Measurements from ENCODE around the gene OR10J4.
"Not testable (repeated sequence)": the region's sequence is repeated elsewhere in the genome, so short reads cannot be mapped to it uniquely, and the experiment has no call there.

The OR10J4 gene

DNA sequence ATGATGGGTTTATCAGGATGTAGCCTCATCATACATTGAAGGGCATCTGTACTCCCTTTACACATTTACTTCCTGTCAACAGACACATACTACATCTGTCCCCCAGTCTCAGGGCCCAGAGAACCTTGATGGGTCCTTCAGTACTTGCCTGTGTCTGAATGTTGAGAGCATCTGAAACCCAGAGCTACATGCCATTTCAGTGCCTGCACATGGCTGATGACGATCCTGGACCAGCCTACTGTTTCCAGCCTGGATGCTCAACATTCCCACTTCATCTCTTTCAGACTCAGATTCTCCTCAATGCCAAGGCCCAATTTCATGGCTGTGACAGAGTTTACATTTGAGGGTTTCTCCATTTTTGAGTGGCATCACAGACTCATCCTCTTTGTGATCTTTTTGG lies at the start of gene OR10J4:
TSS of gene OR10J4 (plus strand) at position 301 of the 400 bp plus-strand sequence.
- no peak for DNase-seq

DNA sequence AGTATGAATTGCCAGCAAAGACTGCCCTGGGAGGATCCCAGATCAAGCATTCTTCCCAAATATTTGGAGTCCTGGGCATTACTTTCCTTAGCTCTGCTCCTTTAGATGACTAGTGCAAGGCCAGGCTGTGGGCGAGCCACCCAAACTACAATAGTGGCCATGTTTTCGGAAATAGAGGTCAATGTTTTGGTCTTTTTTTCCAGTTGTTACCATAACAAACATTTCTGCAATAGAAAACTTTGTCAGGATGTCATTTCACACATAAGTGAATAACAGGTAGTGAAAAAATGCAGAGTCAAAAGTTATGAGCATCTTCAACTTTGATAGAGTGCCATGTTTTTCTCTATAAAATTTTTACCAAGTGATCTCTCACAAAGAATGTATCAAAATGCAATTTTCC lies 25.2 kb upstream of the OR10J4 start:
- DNase-seq = no peak

DNA sequence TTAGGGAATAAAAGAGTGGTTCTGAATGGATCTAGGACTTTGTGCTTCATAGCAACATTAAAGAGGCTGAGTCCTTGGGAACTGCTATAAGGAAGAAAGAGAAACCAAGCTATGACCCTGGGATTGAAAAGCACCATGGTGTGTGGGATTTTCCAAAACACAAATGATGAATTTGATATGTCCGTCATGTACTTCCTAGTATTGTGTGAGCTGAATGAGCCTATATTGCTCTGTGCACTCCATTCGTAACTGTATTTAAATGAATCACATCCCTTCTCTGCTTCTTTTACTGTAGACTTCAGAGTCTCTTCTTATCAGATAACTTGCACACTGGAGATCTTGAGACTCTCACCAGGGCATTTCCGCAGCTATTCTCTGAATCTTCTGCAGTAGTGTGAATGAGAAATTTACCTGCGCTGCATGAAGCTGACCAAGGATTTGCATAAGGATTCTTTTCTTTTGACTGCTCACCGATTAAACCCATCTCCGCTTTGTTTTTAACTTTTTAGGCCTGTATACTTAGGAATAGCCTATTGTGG lies 23.1 kb upstream of the OR10J4 start:
- no peak for DNase-seq

DNA sequence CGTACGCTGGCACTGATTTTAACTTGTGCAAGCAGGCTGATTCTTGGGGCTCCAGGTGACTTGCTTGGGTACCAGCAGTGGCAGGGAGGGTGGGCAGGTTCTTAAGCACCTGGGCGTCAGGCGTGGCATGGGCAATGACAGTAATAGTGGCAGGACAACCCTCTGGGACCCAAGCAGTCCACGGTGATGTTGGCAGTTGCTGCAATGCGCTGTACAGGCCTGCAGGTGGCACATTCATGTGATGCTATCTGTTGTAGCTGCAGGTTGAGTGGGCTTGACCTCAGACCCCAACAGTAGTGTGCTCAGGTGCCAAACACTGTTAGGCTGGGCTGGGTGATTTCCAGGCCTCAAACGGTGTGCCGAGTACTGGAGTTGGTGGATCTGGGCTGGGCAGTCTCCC lies 10.2 kb upstream of the OR10J4 start:
- no peak for DNase-seq

DNA sequence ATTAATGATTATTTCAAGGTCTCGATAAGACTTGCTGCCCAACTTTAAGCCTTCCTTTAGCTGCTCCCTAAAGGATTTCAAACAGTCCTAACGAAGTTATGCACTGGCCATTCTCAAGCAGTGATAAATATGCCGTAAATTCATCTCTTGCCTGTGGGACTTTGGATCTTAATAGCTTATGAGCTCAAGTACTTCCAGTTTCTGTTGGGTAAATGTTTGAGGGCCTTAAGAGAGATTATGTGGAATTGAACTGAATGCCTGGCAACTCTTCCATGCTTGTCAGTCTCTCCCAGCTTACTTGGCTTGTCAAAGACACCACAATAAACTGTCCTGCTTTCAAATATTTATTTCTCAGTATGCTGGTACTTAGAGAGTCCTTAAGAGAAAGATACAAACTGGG lies 3.5 kb upstream of the OR10J4 start:
- no peak for DNase-seq

DNA sequence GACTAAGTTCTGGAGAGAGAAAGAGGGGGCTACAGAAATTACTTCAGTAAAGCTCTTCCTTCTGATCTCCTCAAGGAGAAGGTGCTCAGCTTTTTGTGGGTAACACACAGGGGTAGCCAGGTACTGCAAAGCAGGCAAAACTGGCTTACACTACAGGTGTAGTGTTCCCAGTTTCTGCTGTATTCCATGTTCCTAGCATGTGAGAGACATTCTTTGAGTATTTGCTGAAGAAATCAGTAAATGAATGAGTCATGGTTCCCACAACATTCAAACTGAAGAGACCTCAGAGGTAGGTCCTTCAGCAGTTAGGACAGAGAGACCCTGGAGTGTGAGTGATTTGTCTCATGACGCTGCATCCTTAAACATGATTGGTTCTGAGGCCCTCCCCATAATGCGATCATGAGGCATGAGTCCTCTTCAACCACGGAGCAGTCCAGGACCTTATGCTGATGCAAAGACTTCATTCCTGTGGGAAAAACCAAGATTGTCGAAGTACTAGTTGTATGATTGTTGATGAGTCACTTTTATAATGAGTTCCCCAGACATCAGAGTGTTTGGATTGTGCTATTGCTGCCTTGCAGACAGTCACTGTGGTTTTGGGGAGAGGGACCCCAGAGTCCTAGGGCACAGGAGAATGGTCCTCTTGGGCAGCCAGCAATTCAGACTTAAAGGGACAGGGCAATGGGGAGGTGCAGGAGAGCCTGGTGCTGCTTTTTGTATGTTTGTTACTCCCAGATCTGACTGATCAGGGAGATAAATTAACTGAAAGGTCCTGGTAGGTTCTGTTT lies 2.7 kb upstream of the OR10J4 start:
- no peak for DNase-seq

DNA sequence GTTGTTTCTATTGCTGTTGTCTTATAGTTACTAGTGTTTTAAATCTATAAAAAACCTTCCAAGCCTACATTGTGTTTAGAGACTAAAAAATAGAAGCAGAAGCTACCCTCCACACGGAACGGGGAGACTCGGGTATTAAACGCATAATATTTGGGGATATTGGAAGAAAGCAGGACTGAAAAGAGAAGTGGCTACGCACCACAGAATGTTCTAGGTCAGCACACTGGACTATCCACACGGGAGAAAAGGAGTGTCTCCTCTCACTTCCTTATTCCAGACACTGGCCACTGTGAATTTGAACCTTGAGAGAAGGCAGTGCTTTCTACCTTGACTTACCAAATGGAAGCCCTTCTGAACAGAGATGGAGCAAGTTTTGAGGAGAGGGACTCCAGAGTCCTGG lies 1.0 kb upstream of the OR10J4 start:
- DNase-seq = peak in 1 of 2 donors; percentile 7

DNA sequence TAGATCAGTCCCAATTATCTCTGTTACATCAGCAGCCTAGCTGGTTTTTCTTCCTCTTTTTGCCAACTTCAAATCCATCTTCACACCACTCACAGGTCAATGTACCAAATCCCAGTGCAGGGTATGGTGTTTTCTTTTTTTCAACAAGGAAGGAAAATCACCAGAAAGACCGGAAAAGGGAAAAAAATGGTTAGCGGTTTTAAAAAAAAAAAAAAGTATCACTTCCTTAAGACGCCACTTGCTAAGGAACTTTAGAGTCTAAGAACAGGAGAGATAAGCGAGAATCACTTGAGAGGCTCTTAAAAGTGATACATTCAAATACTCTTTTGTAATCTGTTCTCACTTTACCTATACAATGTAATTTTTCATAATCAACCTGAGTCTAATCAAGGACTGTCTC lies 4.5 kb downstream of the OR10J4 start:
- no peak for DNase-seq

DNA sequence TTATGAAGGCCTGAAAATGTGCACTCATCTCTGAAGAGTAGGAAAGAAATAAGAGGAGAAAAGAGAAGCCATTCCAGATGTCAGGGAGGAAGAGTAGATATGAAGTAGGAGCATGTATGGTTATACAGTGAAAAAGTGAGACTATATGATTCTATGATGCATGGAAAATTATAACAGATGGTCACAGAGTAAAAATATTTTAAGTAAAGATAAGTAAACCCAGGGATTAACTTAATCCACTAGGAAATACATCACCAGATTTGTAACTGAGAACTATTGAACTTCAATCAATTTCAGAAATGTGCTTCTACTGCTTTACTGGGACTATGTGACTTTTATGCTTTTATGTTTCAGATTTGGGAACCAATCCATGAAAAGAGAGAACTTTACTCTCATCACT lies 7.4 kb downstream of the OR10J4 start, which contains the start of gene OR10J1:
TSS of gene OR10J1 (plus strand) at position 301 of the 400 bp plus-strand sequence. CDS start at position 371, 70 bp downstream.
- DNase-seq = no peak

DNA sequence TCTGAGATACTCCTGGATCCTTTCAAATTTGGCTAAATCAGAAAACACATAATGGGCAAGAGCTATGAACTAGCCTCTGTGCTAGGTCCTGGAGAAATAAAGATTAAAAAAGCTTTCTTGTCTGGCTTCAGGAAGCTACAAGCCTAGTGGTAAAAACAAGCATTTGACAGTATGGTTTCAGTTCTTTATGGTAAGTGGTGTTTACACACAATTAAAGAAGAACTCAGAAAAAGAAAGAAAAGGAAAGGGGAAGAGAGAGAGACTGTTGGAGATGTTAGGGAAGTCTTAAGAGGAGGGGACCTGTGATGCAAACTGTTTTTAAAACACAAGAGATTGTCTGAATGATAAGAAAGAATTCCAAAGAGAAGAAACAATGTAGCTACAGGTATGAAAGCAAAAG lies 9.4 kb downstream of the OR10J4 start:
- DNase-seq = peak in 1 of 2 donors; percentile 21

DNA sequence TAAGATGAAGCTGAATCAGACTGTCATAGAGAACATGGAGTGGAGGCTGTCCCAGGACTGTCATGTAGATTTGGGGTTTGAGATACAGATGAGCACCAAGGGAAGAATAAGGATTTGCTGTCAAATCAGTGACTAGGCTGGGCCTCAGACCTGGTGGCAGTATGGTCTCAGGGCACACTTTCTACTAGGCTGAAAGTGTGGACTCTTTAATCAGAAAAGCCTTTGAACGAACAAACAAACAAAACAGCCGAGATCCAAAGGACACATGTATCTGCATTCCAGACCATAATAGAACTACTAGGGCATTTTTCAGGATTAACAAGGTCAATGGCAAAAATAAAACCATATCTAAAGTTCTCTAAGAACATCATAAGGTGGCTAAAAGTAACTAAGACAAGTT lies 10.4 kb downstream of the OR10J4 start:
- DNase-seq = no peak

DNA sequence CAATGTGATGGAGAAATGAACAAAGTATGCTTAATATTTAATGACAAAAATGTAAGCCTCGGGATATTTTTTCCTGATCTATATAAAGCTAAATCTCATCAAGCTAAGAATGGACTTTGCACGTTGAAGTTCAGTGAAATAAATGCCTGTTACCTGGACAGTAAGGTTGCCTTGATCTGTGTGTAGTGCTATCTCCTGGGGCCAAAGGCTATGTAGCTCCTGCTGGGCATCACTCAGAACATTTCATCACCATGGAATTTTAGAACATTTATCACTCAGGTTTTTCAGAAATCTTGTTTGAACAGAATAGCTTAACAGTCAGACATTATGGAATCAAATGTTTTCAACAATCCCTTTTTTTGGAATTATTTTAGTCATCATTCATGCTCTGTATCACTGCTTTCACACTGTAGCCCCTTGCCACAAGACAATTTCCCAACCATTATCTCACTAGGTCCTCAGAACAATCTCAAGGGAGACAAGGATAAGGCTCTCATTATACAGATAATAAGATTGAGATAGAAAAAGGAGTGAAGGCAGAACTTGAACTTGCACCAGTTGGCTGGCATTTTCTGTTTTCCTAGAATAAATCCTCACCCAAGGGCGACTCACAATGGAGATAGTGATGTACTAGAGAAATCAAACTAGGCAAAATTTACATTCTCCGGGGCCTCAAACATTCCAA lies 11.2 kb downstream of the OR10J4 start:
- DNase-seq = no peak

DNA sequence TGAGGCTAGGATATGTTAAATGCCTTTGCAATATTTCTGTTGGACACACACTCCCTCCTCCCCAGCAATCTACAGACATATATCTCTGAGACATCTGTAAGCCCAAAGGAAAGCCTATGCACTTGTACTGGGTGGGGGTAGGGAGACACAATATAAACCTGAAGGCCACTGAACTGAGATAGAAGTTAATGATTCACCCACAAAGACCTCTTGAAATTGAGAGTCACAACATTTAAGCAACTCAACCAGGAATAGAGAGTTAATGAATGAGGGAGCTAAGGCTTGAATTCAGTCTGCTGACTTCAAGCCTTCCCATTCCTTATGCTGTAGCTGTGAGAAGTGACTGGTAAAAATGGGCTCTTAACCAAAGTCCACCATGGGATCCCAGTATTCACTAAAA lies 12.5 kb downstream of the OR10J4 start:
- no peak for DNase-seq

DNA sequence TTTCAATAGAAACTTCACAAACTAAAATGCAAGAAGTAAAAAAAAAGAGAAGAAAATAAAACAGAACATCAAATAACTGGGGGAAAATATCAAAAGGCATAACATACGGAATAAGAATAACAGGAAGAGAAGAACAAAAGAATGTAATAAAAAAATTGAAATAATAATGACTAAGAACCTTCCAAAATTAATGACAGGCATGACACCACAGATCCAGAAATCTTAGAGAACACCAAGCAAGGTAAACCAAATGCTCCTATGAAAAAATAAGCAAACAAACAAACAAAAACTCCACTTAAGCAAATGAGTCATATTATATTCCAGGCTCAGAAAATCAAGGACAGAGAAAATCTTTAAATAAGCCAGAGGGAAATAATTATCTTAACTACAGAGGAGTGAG lies 16.2 kb downstream of the OR10J4 start:
- DNase-seq = no peak

DNA sequence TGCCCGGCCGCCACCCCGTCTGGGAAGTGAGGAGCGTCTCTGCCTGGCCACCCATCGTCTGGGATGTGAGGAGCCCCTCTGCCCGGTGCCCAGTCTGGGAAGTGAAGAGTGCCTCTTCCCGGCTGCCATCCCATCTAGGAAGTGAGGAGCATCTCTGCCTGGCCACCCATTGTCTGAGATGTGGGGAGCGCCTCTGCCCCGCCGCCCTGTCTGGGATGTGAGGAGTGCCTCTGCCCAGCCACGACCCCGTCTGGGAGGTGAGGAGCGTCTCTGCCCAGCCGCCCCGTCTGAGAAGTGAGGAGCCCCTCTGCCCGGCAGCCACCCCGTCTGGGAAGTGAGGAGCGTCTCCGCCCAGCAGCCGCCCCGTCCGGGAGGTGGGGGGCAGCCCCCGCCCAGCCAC lies 17.6 kb downstream of the OR10J4 start:
- not testable (repeated sequence) for DNase-seq

DNA sequence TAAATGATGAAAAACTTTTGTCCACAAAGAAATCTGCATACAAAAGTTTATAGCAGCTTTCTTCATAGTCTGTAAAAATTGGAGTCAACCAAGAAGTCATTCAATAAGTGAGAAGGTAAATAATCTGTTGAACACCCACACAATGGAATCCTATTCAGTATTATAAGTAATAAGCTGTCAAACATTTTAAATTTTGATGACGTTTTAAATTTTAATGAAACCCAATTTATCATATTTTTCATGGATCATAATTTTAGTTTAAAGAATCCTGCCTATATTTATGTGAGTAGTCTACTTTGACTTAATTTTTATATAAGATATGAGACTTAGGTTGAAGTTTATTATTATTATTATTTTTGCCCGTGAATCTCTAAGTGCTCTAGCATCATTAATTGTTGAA lies 27.5 kb downstream of the OR10J4 start:
- DNase-seq = no peak

DNA sequence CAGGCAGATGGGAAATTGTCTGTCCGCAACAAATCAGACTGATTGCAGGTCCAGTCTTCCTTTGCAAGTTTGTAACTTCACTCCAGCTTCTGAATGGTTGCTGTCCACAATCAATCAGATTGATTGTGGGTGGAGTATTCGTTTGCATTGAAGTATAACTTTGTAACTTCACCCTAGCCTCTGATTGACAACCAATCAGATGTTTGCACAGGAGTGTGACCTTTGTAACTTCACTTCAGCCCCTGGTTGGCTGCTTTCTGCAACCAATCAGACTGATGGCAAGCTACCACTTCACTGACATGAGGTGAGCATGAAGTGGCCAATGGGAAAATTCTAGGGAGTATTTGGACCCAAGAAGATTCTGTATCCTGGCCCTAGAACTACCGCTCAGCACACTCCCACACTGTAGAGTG lies 33.2 kb downstream of the OR10J4 start:
- no peak for DNase-seq

DNA sequence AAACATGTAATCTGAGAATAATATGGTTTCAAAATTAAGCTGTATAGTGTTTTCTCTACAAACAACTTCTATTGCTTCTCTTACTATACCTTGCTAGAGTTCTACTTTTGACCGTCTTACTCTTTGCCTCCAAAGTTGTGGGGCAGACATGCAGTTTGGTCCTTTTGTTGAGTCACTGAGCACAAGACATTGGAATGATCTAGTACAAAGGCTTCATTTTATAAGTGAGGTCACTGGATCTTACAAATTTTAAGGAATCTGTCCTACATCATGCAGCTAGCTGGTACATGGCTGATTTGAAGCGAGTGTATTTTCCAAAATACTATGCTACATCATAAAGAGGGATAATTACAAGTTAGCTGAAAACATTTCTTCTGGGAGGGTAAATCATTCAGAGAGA lies 36.3 kb downstream of the OR10J4 start:
- no peak for DNase-seq

DNA sequence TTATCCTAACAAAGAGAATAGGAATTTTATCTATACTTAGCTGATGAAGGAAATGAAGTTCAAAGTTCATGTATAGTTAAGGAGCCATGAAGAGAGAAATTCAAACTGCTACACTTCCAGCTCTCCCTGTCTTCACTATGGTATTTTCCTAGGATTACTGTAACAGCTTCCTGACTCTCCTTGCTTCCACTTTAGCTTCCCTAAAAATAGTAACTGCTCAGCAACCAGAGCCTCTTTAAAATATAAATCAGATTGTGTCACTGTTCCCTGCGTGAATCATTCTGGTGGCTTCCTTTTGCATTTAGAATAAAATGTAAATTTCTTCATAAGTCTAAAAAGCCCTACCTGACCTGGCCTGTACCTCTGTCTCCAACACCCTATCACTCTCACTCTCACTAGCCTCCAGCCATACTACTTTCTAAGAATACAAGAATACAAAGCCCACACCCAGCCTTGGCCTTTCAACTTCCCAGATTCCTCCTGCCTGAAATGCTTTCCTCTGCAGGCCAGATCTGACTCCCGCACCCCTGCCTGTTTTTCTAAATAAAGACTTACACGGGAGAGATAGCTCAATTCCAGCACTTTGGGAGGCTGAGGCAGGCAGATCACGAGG lies 38.0 kb downstream of the OR10J4 start:
- peak in 1 of 2 donors; percentile 5 for DNase-seq

DNA sequence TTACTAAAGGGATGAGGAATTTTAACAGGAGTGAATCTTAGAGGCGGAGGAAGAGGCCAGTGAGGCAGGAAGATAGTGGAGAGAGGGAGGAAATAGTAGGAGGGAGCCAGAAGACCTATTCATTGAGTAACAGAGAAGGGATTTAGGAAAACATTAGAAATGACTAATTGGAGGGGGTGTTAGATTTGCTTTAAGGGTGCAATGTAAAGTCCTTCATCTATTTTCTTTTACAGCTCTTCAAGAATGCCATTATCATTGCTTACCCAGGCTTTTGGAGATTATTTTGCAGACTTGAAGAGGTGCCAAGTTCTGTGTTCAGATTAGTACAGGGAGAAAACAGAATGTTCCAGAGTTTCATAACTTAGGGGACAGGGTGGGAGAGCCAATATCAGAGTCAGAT lies 41.3 kb downstream of the OR10J4 start:
- no peak for DNase-seq

DNA sequence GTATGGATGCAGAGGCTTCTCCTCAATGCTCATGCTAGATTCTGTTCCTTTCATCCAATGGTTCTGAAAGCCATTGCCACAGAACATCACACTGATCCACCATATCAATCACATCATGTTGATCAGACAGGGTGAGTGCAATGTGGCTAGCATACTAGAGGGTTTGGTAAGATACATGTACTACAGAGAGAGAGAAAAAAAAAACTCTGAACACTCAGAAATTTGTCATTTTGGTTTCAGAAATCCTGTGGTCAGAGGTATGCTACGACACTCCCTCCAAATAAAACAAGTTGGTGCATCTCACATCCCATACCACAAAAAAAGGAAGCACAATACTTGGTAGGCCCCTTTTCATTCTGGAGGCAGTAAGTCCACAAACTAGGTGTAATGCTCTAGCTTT lies 42.9 kb downstream of the OR10J4 start:
- no peak for DNase-seq
